ENCODE measurements around the gene LSM12. TPM values are rescaled to one million over a fixed set of nuclear protein-coding genes. Genes with fewer than 3 reads are reported as not detected.

Gene LSM12
- total and polyA plus RNA-seq, 2 of the 8 experiments (the other 6 are each of a cell fraction or from before 2014, with no cell fraction given), result 69.8 to 142 TPM

DNA sequence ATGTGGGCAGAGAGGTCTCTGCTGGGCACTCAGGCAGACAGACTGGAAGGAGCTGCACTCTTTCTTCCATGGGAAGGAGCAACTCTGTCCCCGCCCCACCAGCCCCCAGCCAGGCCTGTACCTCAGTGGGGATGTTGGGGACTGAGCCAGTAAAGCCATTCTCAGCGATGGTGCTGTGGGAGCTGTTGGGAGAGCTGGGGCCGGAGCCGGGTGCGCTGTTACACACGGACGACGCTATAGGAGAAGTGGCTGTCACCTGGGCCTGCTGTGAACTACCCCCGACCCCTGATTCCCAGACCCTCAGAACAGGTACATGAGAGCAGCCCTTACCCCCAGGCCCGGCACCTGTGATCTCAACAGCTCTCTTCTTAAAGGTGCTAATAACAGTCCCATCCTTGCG, 25.6 kb upstream of the LSM12 start (continued):
- TF ChIP-seq TBP (IDR thresholded peaks at IDR 0.05; ENCODE audit: low read depth, low read length) (no peak), RXRA (IDR thresholded peaks at IDR 0.05; ENCODE audit: insufficient read depth, low read depth, low read length) (no peak), GTF2F1 (IDR thresholded peaks at IDR 0.05; ENCODE audit: borderline replicate concordance, low read depth, low read length) (no peak)

Measured in H1 (cell line).